ENCODE measurements around the gene ACSS2. TPM values are rescaled to one million over a fixed set of nuclear protein-coding genes. Genes with fewer than 3 reads are reported as not detected.

ACSS2 gene
- polyA plus RNA-seq (2013), result 57.8 and 58.0 TPM in 2 replicates

GRCh38 chr20:34876406-34877282 is at the start of gene ACSS2:
Gene ACSS2, plus strand, starts transcription at chr20:34876612. Its CDS starts 34 bp downstream, at chr20:34876646.
- Histone ChIP-seq H3K79me2 (ENCODE audit: control insufficient read depth, insufficient read depth, low read length, poor library complexity) (peaks cover 9% of the 10 kb centered on the region), H3K4me3 (ENCODE audit: low read depth, low read length) (peak within 1 kb of the TSS; percentile 83), H3K9ac (ENCODE audit: low read length) (peak within 1 kb of the TSS; percentile 73), H4K8ac (ENCODE audit: low read depth, low read length) (peak within 1 kb of the TSS; percentile 70), H3K14ac (ENCODE audit: low read length) (peak within 1 kb of the TSS; percentile 73), H3K4me1 (ENCODE audit: control insufficient read depth in 1 of 2, insufficient read depth in 2 of 2, low read length in 2 of 2) (peaks cover 4 to 18% of the 10 kb centered on the region in 2 experiments), H2AFZ (ENCODE audit: insufficient read depth, low read length, poor library complexity) (peak within 1 kb of the TSS; percentile 73), H3K9me3 (ENCODE audit: insufficient read depth, low read depth, low read length) (no peaks in the 10 kb centered on the region), H4K12ac (ENCODE audit: low read depth, low read length) (peak within 1 kb of the TSS; percentile 35), H3K4me2 (ENCODE audit: low read length) (peak within 1 kb of the TSS; percentile 81), H3K18ac (ENCODE audit: low read length) (peak within 1 kb of the TSS; percentile 42), H4K91ac (ENCODE audit: low read depth, low read length) (peak within 1 kb of the TSS; percentile 81), H2BK12ac (ENCODE audit: low read length) (no peak within 1 kb of the TSS), H2AK5ac (ENCODE audit: low read length) (no peak within 1 kb of the TSS), H3K23ac (ENCODE audit: low read length) (no peak within 1 kb of the TSS), H3K27ac (ENCODE audit: low read depth, low read length) (peak within 1 kb of the TSS; percentile 82), H3K27me3 (ENCODE audit: insufficient read depth, low read length) (no peaks in the 10 kb centered on the region), H2BK5ac (ENCODE audit: low read depth, low read length, poor library complexity) (peak within 1 kb of the TSS; percentile 70), H2BK120ac (ENCODE audit: insufficient read depth, low read length, poor library complexity) (peak within 1 kb of the TSS; percentile 64), H3K36me3 (ENCODE audit: control insufficient read depth in 1 of 2, insufficient read depth in 2 of 2, low read length in 2 of 2) (no peaks in the 10 kb centered on the region), H3K79me1 (ENCODE audit: low read length) (peaks cover 8% of the 10 kb centered on the region), H3K4ac (ENCODE audit: low read depth, low read length) (peak within 1 kb of the TSS; percentile 48)
- no CpG with 5 or more reads among the region's 63 CpGs for WGBS (ENCODE audit: extremely low coverage, insufficient coverage, insufficient read length)
- DNase-seq, result peak in 1 of 2 donors; percentile 94

- Histone ChIP-seq H3K14ac (ENCODE audit: low read length) (no peak overlapping the region), H3K79me1 (ENCODE audit: low read length) (peaks cover 9% of the 10 kb centered on the region), H2AFZ (ENCODE audit: insufficient read depth, low read length, poor library complexity) (no peak overlapping the region), H3K4me3 (ENCODE audit: low read depth, low read length) (no peak overlapping the region), H2AK5ac (ENCODE audit: low read length) (no peak overlapping the region), H3K9ac (ENCODE audit: low read length) (no peak overlapping the region), H3K27ac (ENCODE audit: low read depth, low read length) (no peak overlapping the region), H2BK120ac (ENCODE audit: insufficient read depth, low read length, poor library complexity) (no peak overlapping the region), H3K9me3 (ENCODE audit: insufficient read depth, low read depth, low read length) (no peaks in the 10 kb centered on the region), H4K91ac (ENCODE audit: low read depth, low read length) (no peak overlapping the region), H3K4me2 (ENCODE audit: low read length) (no peak overlapping the region), H3K4me1 (ENCODE audit: control insufficient read depth in 1 of 2, insufficient read depth in 2 of 2, low read length in 2 of 2) (no peaks in the 10 kb centered on the region), H3K4ac (ENCODE audit: low read depth, low read length) (no peak overlapping the region), H3K36me3 (ENCODE audit: control insufficient read depth in 1 of 2, insufficient read depth in 2 of 2, low read length in 2 of 2) (no peaks in the 10 kb centered on the region), H3K23ac (ENCODE audit: low read length) (no peak overlapping the region), H2BK12ac (ENCODE audit: low read length) (no peak overlapping the region), H3K79me2 (ENCODE audit: control insufficient read depth, insufficient read depth, low read length, poor library complexity) (peaks cover 9% of the 10 kb centered on the region), H4K8ac (ENCODE audit: low read depth, low read length) (no peak overlapping the region), H3K18ac (ENCODE audit: low read length) (no peak overlapping the region), H2BK5ac (ENCODE audit: low read depth, low read length, poor library complexity) (no peak overlapping the region), H3K27me3 (ENCODE audit: insufficient read depth, low read length) (no peaks in the 10 kb centered on the region), H4K12ac (ENCODE audit: low read depth, low read length) (no peak overlapping the region)
- WGBS (ENCODE audit: extremely low coverage, insufficient coverage, insufficient read length), result no CpG with 5 or more reads among the region's 3 CpGs
- DNase-seq, result no peak
Measured at GRCh38 chr20:34829191-34829590, 47.2 kb upstream of the ACSS2 start.

GRCh38 chr20:34831936-34832335 is 44.5 kb upstream of the ACSS2 start:
- no peak overlapping the region for H2BK120ac ChIP-seq (ENCODE audit: insufficient read depth, low read length, poor library complexity)
- no peak overlapping the region for H4K91ac ChIP-seq (ENCODE audit: low read depth, low read length)
- no peak overlapping the region for H2BK12ac ChIP-seq (ENCODE audit: low read length)
- H3K4me1 ChIP-seq (ENCODE audit: control insufficient read depth in 1 of 2, insufficient read depth in 2 of 2, low read length in 2 of 2), result no peaks in the 10 kb centered on the region
- no peaks in the 10 kb centered on the region for H3K27me3 ChIP-seq (ENCODE audit: insufficient read depth, low read length)
- H2AK5ac ChIP-seq (ENCODE audit: low read length), result no peak overlapping the region
- H3K14ac ChIP-seq (ENCODE audit: low read length), result no peak overlapping the region
- H3K9me3 ChIP-seq (ENCODE audit: insufficient read depth, low read depth, low read length), result peaks cover 2% of the 10 kb centered on the region
- H3K4me2 ChIP-seq (ENCODE audit: low read length), result no peak overlapping the region
- no peaks in the 10 kb centered on the region for H3K79me1 ChIP-seq (ENCODE audit: low read length)
- no peak overlapping the region for H4K12ac ChIP-seq (ENCODE audit: low read depth, low read length)
- WGBS (ENCODE audit: extremely low coverage, insufficient coverage, insufficient read length), result no CpG with 5 or more reads among the region's 5 CpGs
- no peak overlapping the region for H3K4me3 ChIP-seq (ENCODE audit: low read depth, low read length)
- no peak overlapping the region for H4K8ac ChIP-seq (ENCODE audit: low read depth, low read length)
- H3K18ac ChIP-seq (ENCODE audit: low read length), result no peak overlapping the region
- no peak overlapping the region for H2AFZ ChIP-seq (ENCODE audit: insufficient read depth, low read length, poor library complexity)
- no peak overlapping the region for H3K4ac ChIP-seq (ENCODE audit: low read depth, low read length)
- H3K36me3 ChIP-seq (ENCODE audit: control insufficient read depth in 1 of 2, insufficient read depth in 2 of 2, low read length in 2 of 2), result no peaks in the 10 kb centered on the region
- H3K27ac ChIP-seq (ENCODE audit: low read depth, low read length), result no peak overlapping the region
- no peaks in the 10 kb centered on the region for H3K79me2 ChIP-seq (ENCODE audit: control insufficient read depth, insufficient read depth, low read length, poor library complexity)
- no peak overlapping the region for H2BK5ac ChIP-seq (ENCODE audit: low read depth, low read length, poor library complexity)
- no peak for DNase-seq
- H3K9ac ChIP-seq (ENCODE audit: low read length), result no peak overlapping the region
- no peak overlapping the region for H3K23ac ChIP-seq (ENCODE audit: low read length)

- Histone ChIP-seq H3K9ac (ENCODE audit: low read length) (no peak overlapping the region), H4K8ac (ENCODE audit: low read depth, low read length) (no peak overlapping the region), H2BK120ac (ENCODE audit: insufficient read depth, low read length, poor library complexity) (no peak overlapping the region), H3K23ac (ENCODE audit: low read length) (no peak overlapping the region), H2AK5ac (ENCODE audit: low read length) (no peak overlapping the region), H3K27me3 (ENCODE audit: insufficient read depth, low read length) (no peaks in the 10 kb centered on the region), H2BK5ac (ENCODE audit: low read depth, low read length, poor library complexity) (no peak overlapping the region), H3K79me1 (ENCODE audit: low read length) (no peaks in the 10 kb centered on the region), H3K36me3 (ENCODE audit: control insufficient read depth in 1 of 2, insufficient read depth in 2 of 2, low read length in 2 of 2) (no peaks in the 10 kb centered on the region), H4K12ac (ENCODE audit: low read depth, low read length) (no peak overlapping the region), H3K9me3 (ENCODE audit: insufficient read depth, low read depth, low read length) (peaks cover 2% of the 10 kb centered on the region), H2BK12ac (ENCODE audit: low read length) (no peak overlapping the region), H3K18ac (ENCODE audit: low read length) (no peak overlapping the region), H3K79me2 (ENCODE audit: control insufficient read depth, insufficient read depth, low read length, poor library complexity) (no peaks in the 10 kb centered on the region), H3K14ac (ENCODE audit: low read length) (no peak overlapping the region), H2AFZ (ENCODE audit: insufficient read depth, low read length, poor library complexity) (no peak overlapping the region), H3K4ac (ENCODE audit: low read depth, low read length) (no peak overlapping the region), H4K91ac (ENCODE audit: low read depth, low read length) (no peak overlapping the region), H3K4me1 (ENCODE audit: control insufficient read depth in 1 of 2, insufficient read depth in 2 of 2, low read length in 2 of 2) (no peaks in the 10 kb centered on the region), H3K4me3 (ENCODE audit: low read depth, low read length) (no peak overlapping the region), H3K27ac (ENCODE audit: low read depth, low read length) (no peak overlapping the region), H3K4me2 (ENCODE audit: low read length) (no peak overlapping the region)
- DNase-seq, result peak in 1 of 2 donors; percentile 83
- no CpG with 5 or more reads among the region's 6 CpGs for WGBS (ENCODE audit: extremely low coverage, insufficient coverage, insufficient read length)
Measured at GRCh38 chr20:34834459-34834893, 41.9 kb upstream of the ACSS2 start.
